GM23338 (cell line): Measurements from ENCODE around the gene CDAN1. TPM values are rescaled to one million over a fixed set of nuclear protein-coding genes. Genes with fewer than 3 reads are reported as not detected.

Experiments
- ATAC-seq: fragments of 200-7000 bp; cut with Tn5 transposase; 3 replicates; pipeline ENCODE4 v1.9.1; 2020
- DNase-seq: peaks from one replicate; pipeline ENCODE4 v3.0.0-alpha.2; 2015; ENCODE audit warnings: low spot score
- H2AFZ ChIP-seq: fragments of 200-600 bp; sonication (generic); 2 replicates; pipeline ENCODE4 v1.8.0; 2016; ENCODE audit warnings: antibody characterized with exemption, mild to moderate bottlenecking, moderate library complexity
- H3F3A ChIP-seq: fragments of 200-600 bp; sonication (generic); replicated peaks from 2 replicates; pipeline ENCODE4 v1.8.0; 2017; ENCODE audit warnings: antibody characterized with exemption, mixed run types, low read depth
- H3K27ac ChIP-seq: fragments of 200-600 bp; sonication (generic); 2 replicates; pipeline ENCODE4 v1.6.1; 2016; ENCODE audit warnings: low read depth
- H3K27me3 ChIP-seq: fragments of 200-600 bp; sonication (generic); 2 replicates; pipeline ENCODE4 v1.8.0; 2016; ENCODE audit warnings: mild to moderate bottlenecking, mixed run types, moderate library complexity; ENCODE audit not compliant: insufficient read depth
- H3K36me3 ChIP-seq: fragments of 200-600 bp; sonication (generic); 2 replicates; pipeline ENCODE4 v1.8.0; 2016; ENCODE audit warnings: mild to moderate bottlenecking; ENCODE audit not compliant: insufficient read depth
- H3K4me1 ChIP-seq: fragments of 200-600 bp; sonication (generic); 2 replicates; pipeline ENCODE4 v1.8.0; 2016; ENCODE audit warnings: mild to moderate bottlenecking, moderate library complexity; ENCODE audit not compliant: insufficient read depth
- H3K4me2 ChIP-seq: fragments of 200-600 bp; sonication (generic); 2 replicates; pipeline ENCODE4 v1.7.1; 2017; ENCODE audit warnings: mixed run types
- H3K4me3 ChIP-seq: fragments of 200-600 bp; sonication (generic); 2 replicates; pipeline ENCODE4 v1.6.1; 2016; ENCODE audit warnings: mixed run types
- H3K79me2 ChIP-seq: fragments of 200-600 bp; sonication (generic); replicated peaks from 2 replicates; pipeline ENCODE4 v1.8.0; 2017; ENCODE audit warnings: mild to moderate bottlenecking; ENCODE audit not compliant: insufficient read depth
- H3K9me2 ChIP-seq: fragments of 200-600 bp; sonication (generic); 2 replicates; pipeline ENCODE4 v1.8.0; 2017; ENCODE audit not compliant: insufficient read depth
- H4K20me1 ChIP-seq: fragments of 200-600 bp; sonication (generic); replicated peaks from 2 replicates; pipeline ENCODE4 v1.8.0; 2017; ENCODE audit warnings: mild to moderate bottlenecking; ENCODE audit not compliant: insufficient read depth
- H3K27ac Mint-ChIP-seq: 2 replicates; pipeline ENCODE4 v1.8.0; 2020; ENCODE audit warnings: inconsistent platforms, mild to moderate bottlenecking, moderate library complexity, mixed read lengths
- H3K27me3 Mint-ChIP-seq: 3 replicates; pipeline ENCODE4 v1.8.0; 2022; ENCODE audit warnings: low read depth, mild to moderate bottlenecking, moderate library complexity, mixed read lengths, inconsistent platforms; ENCODE audit not compliant: insufficient read depth, poor library complexity
- H3K36me3 Mint-ChIP-seq: 3 replicates; pipeline ENCODE4 v1.8.0; 2021; ENCODE audit warnings: low read depth, mild to moderate bottlenecking, inconsistent platforms, moderate library complexity, mixed read lengths
- H3K4me1 Mint-ChIP-seq: 3 replicates; pipeline ENCODE4 v1.8.0; 2020; ENCODE audit warnings: mild to moderate bottlenecking, inconsistent platforms, mixed read lengths
- H3K4me3 Mint-ChIP-seq: 3 replicates; pipeline ENCODE4 v1.8.0; 2021; ENCODE audit warnings: moderate library complexity, mild to moderate bottlenecking, inconsistent platforms, mixed read lengths
- H3K9me3 Mint-ChIP-seq: 3 replicates; pipeline ENCODE4 v1.8.0; 2020; ENCODE audit warnings: moderate library complexity, mild to moderate bottlenecking, inconsistent platforms, mixed read lengths
- CREB1 ChIP-seq: fragments of 250-450 bp; sonication (Bioruptor Pico); IDR thresholded peaks from 2 replicates; pipeline ENCODE4 v1.5.0; 2020; ENCODE audit warnings: low read depth, mild to moderate bottlenecking, moderate library complexity
- CTCF ChIP-seq, 2 experiments: fragments of 200-600 bp in 1 of 2; sonication (generic) in 1 of 2; conservative IDR thresholded peaks; 2 replicates each; pipeline versions ENCODE4 v1.5.1 to v1.6.1; 2016 to 2017; ENCODE audit warnings: antibody characterized with exemption in 2 of 2, low read depth in 2 of 2, mild to moderate bottlenecking in 2 of 2, moderate library complexity in 1 of 2
- ETS1 ChIP-seq: IDR thresholded peaks from 2 replicates; pipeline ENCODE4 v1.6.1; 2016; ENCODE audit warnings: antibody characterized with exemption
- NANOG ChIP-seq: IDR thresholded peaks from 2 replicates; pipeline ENCODE4 v1.6.1; 2016; ENCODE audit warnings: antibody characterized with exemption, borderline replicate concordance
- POLR2AphosphoS5 ChIP-seq: IDR thresholded peaks from 2 replicates; pipeline ENCODE4 v1.6.1; 2016; ENCODE audit warnings: antibody characterized with exemption, low read depth
- REST ChIP-seq: IDR thresholded peaks from one replicate; pipeline ENCODE4 v1.6.1; 2018; ENCODE audit warnings: antibody characterized with exemption; ENCODE audit not compliant: unreplicated experiment
- STAT1 ChIP-seq: IDR thresholded peaks from one replicate; pipeline ENCODE4 v1.6.1; 2016; ENCODE audit warnings: antibody characterized with exemption; ENCODE audit not compliant: unreplicated experiment
- ZNF114 ChIP-seq: fragments of 250-450 bp; sonication (Bioruptor Pico); IDR thresholded peaks from 2 replicates; pipeline ENCODE4 v1.5.0; 2020; ENCODE audit warnings: mild to moderate bottlenecking, moderate library complexity
- ZNF331 ChIP-seq: fragments of 250-450 bp; sonication (Bioruptor Pico); IDR thresholded peaks from 2 replicates; pipeline ENCODE4 v1.5.0; 2020; ENCODE audit warnings: low read depth, mild to moderate bottlenecking, moderate library complexity
- polyA plus RNA-seq: library from polyadenylated mRNA; unstranded; fragments of >200 nt; fragmentation: Nextera tagmentation; extraction: Ambion mirVana; gene quantifications from 2 replicates; pipeline ENCODE4 v1.2.1, GENCODE V29; 2016
- total RNA-seq: library from RNA; depleted of rRNA; stranded (reverse); fragments of >200 nt; shearing (Covaris generic); gene quantifications from 2 replicates; pipeline ENCODE4 v1.2.3, GENCODE V29; 2014

Gene CDAN1
- total and polyA plus RNA-seq, 2 experiments from 2014 or later = 6.0 to 14.7 TPM

GRCh38 chr15:42726114-42726513 lies 10.8 kb downstream of the CDAN1 start (continued):
- TF ChIP-seq ETS1 = no peak
- no peak for TF ChIP-seq CREB1 (CRISPR knock-in tag)
- no peak for TF ChIP-seq STAT1
- TF ChIP-seq ZNF331 (CRISPR knock-in tag) = no peak
- no peak for TF ChIP-seq CTCF (conservative IDR thresholded peaks at IDR 0.05; ENCODE audit: low read depth in 2 of 2)
- TF ChIP-seq NANOG = no peak
- TF ChIP-seq POLR2AphosphoS5 = no peak

- Mint-ChIP-seq H3K36me3 (peaks cover 42% of the 10 kb centered on the region), H3K27ac (no peak overlapping the region), H3K27me3 (peaks cover 7% of the 10 kb centered on the region), H3K4me3 (no peak overlapping the region), H3K4me1 (peaks cover 19% of the 10 kb centered on the region), H3K9me3 (no peaks in the 10 kb centered on the region)
- DNase-seq = no peak
- H3K27me3 ChIP-seq = no peaks in the 10 kb centered on the region
- H3K9me2 ChIP-seq = no peaks in the 10 kb centered on the region
- H3K79me2 ChIP-seq = no peaks in the 10 kb centered on the region
- no peak overlapping the region for H3K4me2 ChIP-seq
- H2AFZ ChIP-seq = no peak overlapping the region
- H4K20me1 ChIP-seq = no peaks in the 10 kb centered on the region; the same call in none of the 2 replicates
- H3K4me1 ChIP-seq = no peaks in the 10 kb centered on the region; the same call in 1 of the 2 replicates
- 0 out of 2 replicates have a peak, but pooled peaks cover 4% of the 10 kb centered on the region for H3F3A ChIP-seq
- TF ChIP-seq REST = no peak
- TF ChIP-seq POLR2AphosphoS5 = no peak
- no peak for TF ChIP-seq ZNF114 (CRISPR knock-in tag)
- TF ChIP-seq CTCF (conservative IDR thresholded peaks at IDR 0.05; ENCODE audit: low read depth in 2 of 2) = no peak
- H3K4me3 ChIP-seq = no peak overlapping the region
- ATAC-seq = no peak
- H3K36me3 ChIP-seq = peaks cover 17% of the 10 kb centered on the region; the same call in 1 of the 2 replicates
- no peak overlapping the region for H3K27ac ChIP-seq
Observed at GRCh38 chr15:42725331-42725903, 11.5 kb downstream of the CDAN1 start.
